Adrenal gland (tissue), 12 donors: ENCODE results near the gene VSTM2L. TPM values are rescaled to one million over a fixed set of nuclear protein-coding genes. Genes with fewer than 3 reads are reported as not detected.

ENCODE experiments used
- DNase-seq, 7 donors: peaks; one replicate each; pipeline ENCODE4 v3.0.0-alpha.2; 2019 to 2020
- H3K27ac ChIP-seq, 5 donors: fragments of 200-600 bp; sonication (generic) in 4 of 5; 1 replicate in 3 of 5; 2 replicates in 2 of 5; pipeline versions ENCODE4 v1.5.1 to v1.8.0; 2016 to 2020; ENCODE audit warnings: mild to moderate bottlenecking in 1 of 5
- H3K27me3 ChIP-seq: fragments of 200-600 bp; 2 replicates; pipeline ENCODE4 v1.8.0; 2021
- H3K36me3 ChIP-seq, 2 donors: fragments of 200-600 bp; replicated peaks in 1 of 2; 1 replicate in 1 of 2; 2 replicates in 1 of 2; pipeline versions ENCODE4 v1.5.1 to v1.8.0; 2018 to 2022
- H3K4me1 ChIP-seq, 2 donors: fragments of 200-600 bp; replicated peaks in 1 of 2; 1 replicate in 1 of 2; 2 replicates in 1 of 2; pipeline versions ENCODE4 v1.5.1 to v1.8.0; 2018 to 2021
- H3K4me3 ChIP-seq, 4 donors: fragments of 200-600 bp; sonication (generic) in 3 of 4; one replicate each; pipeline ENCODE4 v1.5.1; 2016 to 2018
- H3K9me3 ChIP-seq, 3 donors: fragments of 200-600 bp; sonication (generic) in 1 of 3; replicated peaks in 1 of 3; 1 replicate in 2 of 3; 2 replicates in 1 of 3; pipeline versions ENCODE4 v1.5.1 to v1.8.0; 2016 to 2021
- CTCF ChIP-seq, 6 experiments: fragments of 450-650 bp in 4 of 6; fragments of 200-600 bp in 2 of 6; sonication (generic) in 1 of 6; IDR thresholded peaks; 1 replicate in 5 of 6; 2 replicates in 1 of 6; pipeline versions ENCODE4 v1.5.1 to v1.8.0; 2016 to 2021; ENCODE audit warnings: antibody characterized with exemption in 6 of 6, mild to moderate bottlenecking in 2 of 6, moderate library complexity in 1 of 6
- POLR2A ChIP-seq, 2 donors: fragments of 450-650 bp; IDR thresholded peaks; one replicate each; pipeline ENCODE4 v1.6.1; 2017; ENCODE audit warnings: antibody characterized with exemption in 2 of 2, mild to moderate bottlenecking in 2 of 2, moderate library complexity in 1 of 2
- WGBS, 4 donors: extraction: QIAGEN DNeasy Blood & Tissue Kit in 2 of 4; methylation state at CpG; one replicate each; pipeline versions ENCODE4 v1.1.5 to v1.1.7; 2013 to 2017; 5-methylcytosine and 5-hydroxymethylcytosine counted together
- intact Hi-C, 2 donors: fragments of 100-400 bp; cut with DNase I; formaldehyde crosslinking; loops; one replicate each; pipeline versions ENCODE4 v1.14.1 to v1.15.0; 2022 to 2023
- polyA plus RNA-seq, 3 donors: library from polyadenylated mRNA; stranded (reverse); fragments of 200-250 nt in 2 of 3; fragments of 350-450 nt in 1 of 3; fragmentation: Illumina TruSeq in 1 of 3; extraction: RNeasy Lipid Tissue Mini Kit (QIAGEN cat#74804) in 1 of 3; gene quantifications; one replicate each; pipeline ENCODE4 v1.2.3, GENCODE V29; 2013 to 2014
- total RNA-seq, 9 donors: library from RNA; depleted of rRNA in 4 of 9; stranded (reverse); fragments of >200 nt in 4 of 9; fragments of 120-200 nt in 1 of 9; fragmentation: NEBNext Ultra II Directional in 1 of 9; extraction: Animal tissue kit (Norgen Biotek cat#: 25700) in 1 of 9; gene quantifications; one replicate each; pipeline versions ENCODE4 v1.1.0 to v1.2.4, GENCODE V29; 2013 to 2023
- donor health status: healthy with polysubstance abuse.
- donor health status: Bipolar disorder and iron deficiency.
- donor health status: DM: yes; HTN: yes; CAD: no.
- donor health status: DM: no; HTN: no; CAD: no.
- donor health status: DM: no; HTN: no; CAD: no.
- donor health status: DM: yes; HTN: yes; CAD: no.

Gene VSTM2L
- total and polyA plus RNA-seq, 12 donors: 0.36 to 21.8 (median 7.4) TPM

DNA sequence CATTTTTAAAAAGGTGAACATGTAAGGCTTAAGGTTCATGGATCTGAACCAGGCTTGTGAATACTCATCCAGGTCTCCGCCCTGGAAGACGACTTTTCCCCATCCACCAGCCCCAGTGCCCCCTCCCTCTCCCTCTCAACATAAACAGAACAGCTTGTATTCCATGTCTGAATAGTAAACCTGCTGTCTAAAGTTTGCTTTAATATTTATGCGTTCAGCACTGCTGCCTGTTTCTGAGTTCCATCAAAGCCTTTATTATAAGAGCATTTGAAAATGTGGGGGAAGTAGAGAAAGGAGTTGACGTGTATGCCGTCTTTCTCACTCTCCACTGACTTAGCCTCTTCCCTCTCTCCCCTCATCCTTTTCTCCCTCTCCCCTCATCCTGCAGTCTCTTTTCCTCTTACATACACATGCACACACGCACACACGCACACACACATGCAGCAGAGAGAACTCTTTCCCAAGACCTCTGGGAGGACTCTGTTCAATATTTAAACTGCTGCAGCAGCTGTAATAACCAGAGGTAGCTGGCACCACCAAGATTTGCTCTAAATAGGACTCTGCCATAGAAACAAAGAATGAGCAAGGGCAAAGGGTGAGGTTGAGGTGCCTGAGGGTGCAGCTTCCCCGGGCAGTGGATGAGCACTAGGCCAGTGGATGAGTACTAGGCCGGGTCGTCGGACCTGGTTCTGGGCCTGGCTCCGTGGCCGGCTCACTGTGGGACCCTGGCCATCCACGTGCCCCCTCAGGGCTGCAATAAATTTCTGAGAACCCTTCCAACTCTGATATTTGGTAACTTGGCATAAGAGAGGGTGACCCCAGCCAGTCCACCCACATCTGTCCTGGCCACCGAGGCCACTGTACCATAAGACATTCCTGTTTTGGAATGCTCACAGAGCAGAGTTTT lies 35.4 kb upstream of the VSTM2L start:
- DNase-seq: no peak
- Histone ChIP-seq H3K4me3 (no peak overlapping the region), H3K27me3 (no peaks in the 10 kb centered on the region), H3K36me3 (peaks cover 0 to 13% of the 10 kb centered on the region in 2 donors), H3K9me3 (no peaks in the 10 kb centered on the region), H3K27ac (no peak overlapping the region), H3K4me1 (no peaks in the 10 kb centered on the region)
- 88 to 94% (median 92%) methylated on average over 9 to 15 of the region's 15 CpGs for WGBS, 4 donors
- intact Hi-C loops: no loop called here
- TF ChIP-seq POLR2A (IDR thresholded peaks at IDR 0.05): no peak
- no peak for TF ChIP-seq CTCF (IDR thresholded peaks at IDR 0.05)

GRCh38 chr20:37868851-37869333 lies 34.0 kb upstream of the VSTM2L start:
- no peaks in the 10 kb centered on the region for H3K9me3 ChIP-seq
- 72 to 81% (median 77%) methylated on average over 3 of the region's 3 CpGs for WGBS, 4 donors
- no peak for DNase-seq
- no peaks in the 10 kb centered on the region for H3K27me3 ChIP-seq
- H3K27ac ChIP-seq: no peak overlapping the region
- no peak for TF ChIP-seq POLR2A (IDR thresholded peaks at IDR 0.05)
- TF ChIP-seq CTCF (IDR thresholded peaks at IDR 0.05): no peak
- intact Hi-C loops: no loop called here
- peaks cover 0 to 18% of the 10 kb centered on the region in 2 donors for H3K36me3 ChIP-seq
- no peaks in the 10 kb centered on the region for H3K4me1 ChIP-seq
- H3K4me3 ChIP-seq: no peak overlapping the region

DNA sequence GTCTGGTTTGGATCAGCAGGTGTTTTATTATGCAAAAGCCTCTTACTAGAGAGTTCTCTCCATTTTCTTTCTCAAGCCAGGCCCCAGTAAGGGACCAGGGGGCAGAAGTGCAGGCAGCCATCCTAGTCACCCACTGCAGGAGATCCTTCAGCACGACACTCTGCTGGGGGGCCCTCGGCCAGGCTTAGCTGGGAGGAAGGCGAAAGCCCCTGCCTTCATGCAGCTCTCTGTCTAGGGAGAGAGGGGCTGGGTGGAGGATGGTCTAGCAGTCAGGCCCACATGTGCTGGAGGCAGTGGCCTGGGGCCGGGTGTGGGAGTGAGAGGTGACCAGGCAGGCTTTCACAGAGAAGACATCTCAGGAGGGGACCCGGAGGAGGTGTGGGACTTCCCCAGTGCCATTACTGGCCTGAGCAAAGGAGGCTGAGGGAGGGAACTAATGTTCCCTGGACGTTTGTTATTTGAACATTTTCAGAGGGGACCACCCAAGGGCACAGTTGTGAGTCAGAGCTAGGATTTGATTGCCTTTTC lies 33.5 kb upstream of the VSTM2L start:
- 82 to 88% (median 86%) methylated on average over 2 to 6 of the region's 6 CpGs for WGBS, 4 donors
- DNase-seq: no peak
- no peaks in the 10 kb centered on the region for H3K4me1 ChIP-seq
- no peak for TF ChIP-seq CTCF (IDR thresholded peaks at IDR 0.05)
- no peak for TF ChIP-seq POLR2A (IDR thresholded peaks at IDR 0.05)
- no peaks in the 10 kb centered on the region for H3K9me3 ChIP-seq
- H3K36me3 ChIP-seq: peaks cover 0 to 20% of the 10 kb centered on the region in 2 donors
- intact Hi-C loops: no loop called here
- no peak overlapping the region for H3K27ac ChIP-seq
- no peaks in the 10 kb centered on the region for H3K27me3 ChIP-seq
- no peak overlapping the region for H3K4me3 ChIP-seq

- intact Hi-C loops: no loop called here
- Histone ChIP-seq H3K9me3 (no peaks in the 10 kb centered on the region), H3K4me1 (no peaks in the 10 kb centered on the region), H3K27ac (no peak overlapping the region), H3K27me3 (no peaks in the 10 kb centered on the region), H3K4me3 (no peak overlapping the region), H3K36me3 (peaks cover 0 to 18% of the 10 kb centered on the region in 2 donors)
- DNase-seq: no peak
- WGBS, 4 donors: 85 to 95% (median 88%) methylated on average over 10 to 11 of the region's 11 CpGs
- TF ChIP-seq POLR2A (IDR thresholded peaks at IDR 0.05) (no peak), CTCF (IDR thresholded peaks at IDR 0.05) (no peak)
Observed at GRCh38 chr20:37870294-37870693, 32.6 kb upstream of the VSTM2L start.
